Midbrain (tissue), 1 donor: Measurements from ENCODE around the gene IFT27.

Experiments
- DNase-seq: peaks from one replicate; lab custom pipeline; 2025; lab: John Stamatoyannopoulos, UW

IFT27 gene

GRCh38 chr22:36796552-36797175 is 20.7 kb upstream of the IFT27 start:
- no peak for DNase-seq

GRCh38 chr22:36795633-36796032 is 19.7 kb upstream of the IFT27 start:
- DNase-seq = no peak

DNA sequence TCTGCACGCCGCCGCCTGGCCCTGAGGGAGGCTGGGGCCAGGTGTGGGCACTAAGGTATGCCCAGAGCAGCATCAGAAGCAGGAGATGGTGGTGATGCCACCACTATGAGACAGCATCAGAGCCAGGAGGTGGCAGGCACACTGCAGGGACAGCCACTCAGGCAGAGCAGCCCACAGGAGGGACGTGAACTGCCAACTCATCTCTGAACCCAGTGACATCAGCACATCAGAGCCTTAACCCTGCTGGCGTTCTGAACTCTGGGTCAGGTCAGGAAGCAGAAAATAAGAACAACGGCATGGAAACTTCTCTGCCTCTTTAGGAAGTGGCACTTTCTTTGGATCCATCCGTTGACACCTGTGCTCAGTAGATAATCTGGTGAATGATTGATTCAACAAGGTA is 14.7 kb upstream of the IFT27 start:
- DNase-seq = no peak

DNA sequence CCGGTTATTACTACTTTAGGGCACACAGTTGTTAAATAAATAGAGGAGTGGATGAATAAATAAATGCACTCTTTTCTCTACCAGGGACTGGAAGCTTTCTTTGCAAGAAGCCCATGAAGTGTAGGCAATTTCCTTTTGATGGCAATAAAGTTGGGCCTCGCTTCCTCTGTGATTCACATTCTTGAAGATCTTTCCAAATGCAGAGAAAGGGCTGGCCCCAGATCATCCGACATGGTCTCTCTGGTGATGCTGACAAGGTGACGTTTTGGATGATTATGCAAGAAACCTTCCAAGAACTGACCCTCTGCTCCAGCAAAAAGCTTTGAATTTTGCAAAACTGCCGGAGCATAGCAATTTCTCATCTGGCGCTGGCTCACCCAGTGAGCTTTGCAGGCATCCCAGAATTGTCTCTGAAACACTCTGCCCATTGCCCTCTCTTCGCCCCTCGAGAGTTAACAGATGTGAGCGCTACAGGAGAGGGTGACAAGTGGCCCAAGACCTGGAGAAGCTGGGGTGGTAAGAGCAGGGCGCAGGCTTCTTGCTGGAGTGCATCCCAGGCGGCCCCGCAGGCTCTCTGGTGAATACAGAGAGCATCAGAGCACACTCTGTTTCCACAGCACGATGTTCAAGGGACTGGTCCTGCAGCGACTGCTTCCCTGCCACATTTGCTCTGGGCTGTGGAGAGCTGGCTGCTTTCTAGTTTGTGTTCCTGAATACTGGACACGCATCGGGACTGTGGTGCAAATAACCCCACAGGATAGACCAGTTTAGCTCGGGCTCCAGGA is 11.5 kb upstream of the IFT27 start:
- DNase-seq = no peak

GRCh38 chr22:36783743-36784142 is 7.8 kb upstream of the IFT27 start:
- DNase-seq = no peak

DNA sequence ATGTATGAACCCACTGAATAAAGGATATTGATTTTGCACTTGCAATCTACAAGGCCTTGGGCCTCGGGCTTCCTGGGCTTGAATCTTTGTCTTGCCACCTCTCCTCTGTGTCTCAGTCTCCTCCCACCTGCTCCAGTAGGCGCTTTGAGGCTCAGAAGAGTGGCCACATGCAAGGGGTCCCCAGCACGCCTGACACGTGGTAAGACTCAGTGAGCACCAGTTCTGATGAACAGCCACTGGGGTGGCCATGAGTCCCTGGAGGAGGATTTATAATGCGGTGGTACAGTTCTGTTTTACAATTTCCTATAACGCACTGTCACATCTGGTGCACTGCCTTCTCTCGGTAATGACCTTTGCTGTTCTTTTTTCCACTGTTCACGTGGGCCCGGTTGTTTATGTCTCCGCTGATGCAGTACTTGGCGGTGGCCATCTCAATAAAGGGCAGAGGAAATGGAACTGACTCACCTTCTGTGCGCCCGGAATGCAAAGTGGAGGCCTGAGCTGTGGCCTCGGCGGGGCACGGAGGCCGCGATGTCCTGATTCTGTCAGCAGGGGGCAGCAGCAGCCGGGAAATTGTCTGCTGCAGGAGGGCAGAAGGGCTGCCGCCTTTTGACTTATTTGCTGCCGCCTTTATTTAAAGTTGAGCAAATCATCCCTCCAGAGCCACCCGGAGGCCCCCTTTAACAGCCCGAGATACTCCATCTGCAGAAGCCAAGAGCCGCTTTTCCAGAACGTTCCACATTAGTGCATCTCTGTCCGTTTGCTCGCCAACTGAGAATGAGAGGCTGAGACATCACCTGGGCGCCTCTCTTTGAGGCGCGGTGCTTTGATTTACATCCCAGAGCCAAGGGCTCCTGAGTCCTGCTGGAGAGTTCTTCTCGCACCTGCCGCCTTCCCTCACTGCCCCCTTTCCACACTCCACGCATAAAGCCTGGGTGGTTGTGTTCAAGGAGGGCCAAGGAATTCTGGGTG is 6.0 kb upstream of the IFT27 start:
- peak; percentile 82 for DNase-seq

GRCh38 chr22:36778020-36778419 is 2.1 kb upstream of the IFT27 start:
- DNase-seq = no peak

GRCh38 chr22:36776722-36777121 is 803 bp upstream of the IFT27 start:
- DNase-seq = no peak

GRCh38 chr22:36775586-36775963 is 344 bp downstream of the IFT27 start:
- DNase-seq = peak; percentile 8

DNA sequence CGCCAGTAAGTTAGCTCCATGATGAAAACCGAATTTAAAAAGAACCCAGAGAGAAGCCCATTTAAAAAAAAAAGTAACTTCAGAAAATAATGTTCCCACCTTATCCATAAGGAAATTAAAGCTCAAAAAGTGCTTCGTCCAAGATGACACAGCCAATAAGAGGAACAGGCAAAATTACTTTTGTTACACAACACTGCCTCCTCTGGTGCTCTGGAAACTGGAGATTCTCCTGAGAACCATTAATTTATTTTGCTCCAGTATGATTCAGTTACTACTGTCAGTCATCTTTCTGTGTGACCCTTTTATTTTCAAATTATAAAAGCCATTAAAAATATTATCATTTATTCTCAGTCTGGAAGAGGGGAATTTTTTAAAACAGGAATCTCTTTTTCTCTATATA is 2.0 kb downstream of the IFT27 start:
- peak; percentile 62 for DNase-seq

DNA sequence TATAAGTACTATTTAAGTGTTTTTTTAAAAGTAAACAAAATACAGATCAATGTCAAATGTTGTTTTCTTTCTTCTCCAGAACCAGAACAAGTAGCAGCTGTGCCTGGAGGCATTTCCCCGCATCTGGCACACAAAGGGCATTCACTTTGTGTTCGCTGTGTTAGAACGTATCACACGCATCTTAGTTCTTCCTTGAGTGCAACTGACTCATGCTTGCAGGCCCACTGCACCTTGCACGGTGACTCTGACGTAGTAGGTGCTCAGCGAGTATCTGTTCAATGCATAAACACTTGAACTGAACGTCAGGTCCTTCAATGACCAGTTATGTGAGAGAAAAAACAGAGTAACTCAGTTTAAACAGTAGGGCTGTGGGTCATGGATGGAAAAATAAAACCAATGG is 3.5 kb downstream of the IFT27 start:
- no peak for DNase-seq

- no peak for DNase-seq
Observed at GRCh38 chr22:36771356-36772063, 4.4 kb downstream of the IFT27 start.

- no peak for DNase-seq
Observed at GRCh38 chr22:36770513-36771231, 5.2 kb downstream of the IFT27 start.

DNA sequence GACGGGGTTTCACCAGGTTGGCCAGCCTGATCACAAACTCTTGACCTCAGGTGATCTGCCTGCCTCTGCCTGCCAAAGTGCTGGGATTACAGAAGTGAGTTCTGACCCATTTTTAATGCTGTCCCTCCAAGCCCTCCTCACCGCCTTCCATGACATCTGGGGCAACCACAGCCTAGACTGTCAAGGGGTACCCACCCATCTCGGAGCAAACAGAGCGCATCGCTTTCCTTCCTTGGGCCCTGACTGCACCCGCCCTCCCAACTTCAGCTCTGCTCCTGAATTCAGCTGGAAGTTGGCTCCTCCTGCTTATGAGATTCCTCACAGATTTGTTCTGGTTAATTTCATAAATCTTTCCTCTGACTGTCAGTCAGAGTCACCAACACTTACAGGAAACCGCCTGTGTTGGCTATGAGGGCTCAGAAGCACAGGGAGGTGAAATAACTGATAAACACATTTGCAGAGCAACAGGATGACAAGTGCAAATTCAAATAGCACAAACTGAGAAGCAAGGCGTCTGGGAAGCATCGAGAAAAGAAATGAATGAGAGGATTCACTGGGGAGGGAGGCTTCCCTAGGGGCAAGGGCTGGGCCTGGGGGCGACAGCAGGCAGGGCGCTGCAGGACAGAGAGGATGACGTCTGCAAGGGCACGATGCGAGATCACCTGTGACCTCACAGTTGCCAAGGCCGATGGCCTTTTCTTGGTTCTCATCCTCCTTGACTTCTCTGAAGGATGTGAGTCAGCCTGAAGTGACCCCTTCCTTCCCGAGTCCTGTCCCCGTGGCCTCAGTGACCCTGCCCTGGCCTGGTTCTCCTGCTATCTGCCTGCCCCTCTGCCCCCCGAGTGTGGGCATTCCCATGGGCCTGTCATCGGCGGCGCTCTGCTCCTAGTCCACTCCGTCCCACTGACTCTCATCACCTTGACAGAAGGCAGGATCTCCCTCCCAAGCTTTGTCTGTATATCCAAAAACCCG is 6.1 kb downstream of the IFT27 start:
- no peak for DNase-seq

- DNase-seq = no peak
Observed at GRCh38 chr22:36768616-36769015, 7.3 kb downstream of the IFT27 start.

GRCh38 chr22:36768141-36768540 is 7.8 kb downstream of the IFT27 start:
- no peak for DNase-seq

DNA sequence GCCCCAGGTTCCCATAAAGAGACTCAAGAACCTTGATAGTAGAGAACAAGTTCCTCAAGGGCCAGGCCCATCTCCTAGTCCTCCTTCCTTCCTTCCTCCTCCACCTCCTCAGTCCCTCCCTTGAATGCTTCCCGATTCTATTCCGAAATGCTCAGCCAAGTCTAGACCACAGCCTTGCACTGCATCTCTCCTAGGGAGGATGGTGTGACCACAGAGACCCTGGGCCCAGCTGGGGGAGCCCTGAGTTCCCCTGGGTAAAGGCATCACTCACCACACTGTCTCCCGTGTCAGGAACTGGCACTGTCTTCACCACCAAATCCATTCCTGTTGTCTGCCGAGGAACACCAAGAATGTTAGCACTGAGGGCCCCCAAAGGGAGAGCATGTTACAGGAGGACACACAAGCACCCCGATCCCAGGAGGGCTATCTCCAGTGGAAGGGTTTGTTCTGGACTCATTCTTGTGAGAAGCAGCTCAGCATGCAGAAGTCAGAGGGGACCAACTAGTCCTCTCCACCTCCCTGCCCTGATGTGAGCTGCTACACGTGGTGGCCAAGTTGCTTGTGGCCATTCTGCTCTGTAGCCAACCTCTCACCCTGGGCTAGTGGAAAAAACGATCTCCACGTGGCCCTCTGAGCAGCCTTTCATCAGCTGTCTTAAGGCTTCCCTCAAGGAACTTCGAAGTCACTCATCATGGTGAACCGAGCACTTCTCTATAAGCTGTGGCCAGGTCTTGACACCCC is 8.7 kb downstream of the IFT27 start:
- DNase-seq = no peak

- DNase-seq = peak; percentile 4
Observed at GRCh38 chr22:36765943-36766450, 9.9 kb downstream of the IFT27 start.
